Stimulated activated CD4-positive, alpha-beta T cell treated with anti-CD3 and anti-CD28 coated beads, Interleukin-4, amount 100 ng/mL, for 48 hours (primary cell): ENCODE results near the gene G3BP2.

Experiments
- DNase-seq, 2 donors: peaks; one replicate each; pipeline ENCODE4 v3.0.0-alpha.2; 2020; ENCODE audit warnings: low read depth in 2 of 2

The G3BP2 gene

GRCh38 chr4:75637827-75638226 lies 35.4 kb downstream of the G3BP2 start:
- no peak for DNase-seq

GRCh38 chr4:75637176-75637575 lies 36.0 kb downstream of the G3BP2 start:
- DNase-seq = no peak

- DNase-seq = no peak
Observed at GRCh38 chr4:75634951-75635350, 38.3 kb downstream of the G3BP2 start.

- DNase-seq = no peak
Observed at GRCh38 chr4:75634281-75634680, 38.9 kb downstream of the G3BP2 start.

GRCh38 chr4:75633846-75634245 lies 39.4 kb downstream of the G3BP2 start:
- no peak for DNase-seq

- no peak for DNase-seq
Observed at GRCh38 chr4:75630937-75631329, 42.3 kb downstream of the G3BP2 start.

GRCh38 chr4:75630174-75630936 lies 42.9 kb downstream of the G3BP2 start, which contains the start of gene CDKL2:
CDKL2 (minus strand) TSS chr4:75630528; CDS start chr4:75625988, 4,540 bp downstream.
- peak; percentile 86 to 88 for DNase-seq

- DNase-seq = no peak
Observed at GRCh38 chr4:75629239-75629638, 44.0 kb downstream of the G3BP2 start.

GRCh38 chr4:75623026-75623425 lies 50.2 kb downstream of the G3BP2 start:
- DNase-seq = no peak

GRCh38 chr4:75621715-75622114 lies 51.5 kb downstream of the G3BP2 start:
- DNase-seq = no peak

- no peak for DNase-seq
Observed at GRCh38 chr4:75612306-75612705, 60.9 kb downstream of the G3BP2 start.

GRCh38 chr4:75605928-75606327 lies 67.3 kb downstream of the G3BP2 start:
- no peak for DNase-seq

GRCh38 chr4:75599647-75600046 lies 73.6 kb downstream of the G3BP2 start:
- DNase-seq = no peak

GRCh38 chr4:75598390-75598789 lies 74.8 kb downstream of the G3BP2 start:
- no peak for DNase-seq

- no peak for DNase-seq
Observed at GRCh38 chr4:75596061-75596460, 77.2 kb downstream of the G3BP2 start.

GRCh38 chr4:75593393-75593792 lies 79.8 kb downstream of the G3BP2 start:
- DNase-seq = no peak
